Glutamatergic neuron (in vitro differentiated cells): ENCODE measurements around the gene EZR. TPM values are rescaled to one million over a fixed set of nuclear protein-coding genes. Genes with fewer than 3 reads are reported as not detected.

ENCODE experiments used
- DNase-seq: peaks from one replicate; pipeline ENCODE4 v3.0.0; 2022
- H3K27ac Mint-ChIP-seq: one replicate; pipeline ENCODE4 v1.8.0; 2020; ENCODE audit warnings: mild to moderate bottlenecking, mixed read lengths, inconsistent platforms; ENCODE audit not compliant: unreplicated experiment
- H3K27me3 Mint-ChIP-seq: one replicate; pipeline ENCODE4 v1.8.0; 2020; ENCODE audit warnings: mild to moderate bottlenecking, moderate library complexity, mixed read lengths, inconsistent platforms; ENCODE audit not compliant: unreplicated experiment
- H3K36me3 Mint-ChIP-seq: one replicate; pipeline ENCODE4 v1.8.0; 2020; ENCODE audit warnings: mild to moderate bottlenecking, mixed read lengths, inconsistent platforms; ENCODE audit not compliant: unreplicated experiment
- H3K4me1 Mint-ChIP-seq: one replicate; pipeline ENCODE4 v1.8.0; 2020; ENCODE audit warnings: mild to moderate bottlenecking, low read depth, mixed read lengths, inconsistent platforms; ENCODE audit not compliant: unreplicated experiment
- H3K4me3 Mint-ChIP-seq: one replicate; pipeline ENCODE4 v1.8.0; 2020; ENCODE audit warnings: mild to moderate bottlenecking, mixed read lengths, inconsistent platforms; ENCODE audit not compliant: unreplicated experiment
- H3K9me3 Mint-ChIP-seq: one replicate; pipeline ENCODE4 v1.8.0; 2020; ENCODE audit warnings: mild to moderate bottlenecking, moderate library complexity, mixed read lengths, inconsistent platforms; ENCODE audit not compliant: unreplicated experiment
- total RNA-seq: library from RNA; stranded (reverse); fragmentation: NEBNext Ultra II Directional; extraction: Animal tissue kit (Norgen Biotek cat#: 25700); gene quantifications from one replicate; pipeline ENCODE4 v1.2.1, GENCODE V29; 2021; ENCODE audit not compliant: unreplicated experiment
- TF ChIP-seq, protein P1 (sequence below): fragments of 200-600 bp; sonication (generic); IDR thresholded peaks from one replicate; pipeline ENCODE4 v1.5.0; 2021; ENCODE audit not compliant: partially characterized antibody, unreplicated experiment

Gene EZR
- total RNA-seq, 1 donor from 2014 or later = 272 TPM

DNA sequence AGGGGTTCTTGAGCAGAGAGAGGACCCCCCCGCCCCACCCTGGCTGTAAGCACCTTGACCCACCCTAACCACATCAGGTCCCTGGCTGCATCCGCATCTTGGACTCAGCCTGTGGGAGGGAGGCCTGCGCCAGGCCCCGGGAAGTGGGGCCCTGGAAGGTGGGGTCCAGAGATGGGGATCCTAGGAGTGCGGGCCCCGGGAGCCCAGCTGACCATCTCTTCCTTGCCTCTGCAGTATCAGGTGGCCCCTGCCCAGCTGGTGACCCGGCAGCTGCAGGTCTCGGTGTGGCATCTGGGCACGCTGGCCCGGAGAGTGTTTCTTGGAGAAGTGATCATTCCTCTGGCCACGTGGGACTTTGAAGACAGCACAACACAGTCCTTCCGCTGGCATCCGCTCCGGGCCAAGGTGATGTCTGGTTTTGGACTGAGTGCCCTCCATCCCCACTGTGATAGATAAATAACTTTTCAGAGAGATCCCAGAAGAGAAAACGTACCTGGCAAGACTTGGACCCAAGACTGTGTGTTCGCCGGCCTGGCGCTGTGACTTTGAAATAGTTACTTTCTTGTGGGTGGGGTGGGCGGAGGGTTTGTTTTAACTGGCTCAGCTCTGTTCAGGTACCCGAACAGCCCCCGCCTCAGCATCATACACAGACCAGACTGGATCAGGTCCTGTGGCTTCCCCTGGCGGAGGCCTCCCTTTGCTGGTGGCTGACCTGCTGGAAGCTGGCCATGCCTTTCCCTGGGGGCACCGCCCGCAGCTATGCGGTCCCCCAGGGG, 62.0 kb downstream of the EZR start:
- H3K4me3 Mint-ChIP-seq = peak overlapping the region; percentile 75
- H3K4me1 Mint-ChIP-seq = peaks cover 47% of the 10 kb centered on the region
- no peaks in the 10 kb centered on the region for H3K36me3 Mint-ChIP-seq
- H3K27me3 Mint-ChIP-seq = peaks cover 22% of the 10 kb centered on the region
- H3K9me3 Mint-ChIP-seq = peaks cover 34% of the 10 kb centered on the region
- peak overlapping the region; percentile 99 for H3K27ac Mint-ChIP-seq
- TF ChIP-seq, protein P1, sequence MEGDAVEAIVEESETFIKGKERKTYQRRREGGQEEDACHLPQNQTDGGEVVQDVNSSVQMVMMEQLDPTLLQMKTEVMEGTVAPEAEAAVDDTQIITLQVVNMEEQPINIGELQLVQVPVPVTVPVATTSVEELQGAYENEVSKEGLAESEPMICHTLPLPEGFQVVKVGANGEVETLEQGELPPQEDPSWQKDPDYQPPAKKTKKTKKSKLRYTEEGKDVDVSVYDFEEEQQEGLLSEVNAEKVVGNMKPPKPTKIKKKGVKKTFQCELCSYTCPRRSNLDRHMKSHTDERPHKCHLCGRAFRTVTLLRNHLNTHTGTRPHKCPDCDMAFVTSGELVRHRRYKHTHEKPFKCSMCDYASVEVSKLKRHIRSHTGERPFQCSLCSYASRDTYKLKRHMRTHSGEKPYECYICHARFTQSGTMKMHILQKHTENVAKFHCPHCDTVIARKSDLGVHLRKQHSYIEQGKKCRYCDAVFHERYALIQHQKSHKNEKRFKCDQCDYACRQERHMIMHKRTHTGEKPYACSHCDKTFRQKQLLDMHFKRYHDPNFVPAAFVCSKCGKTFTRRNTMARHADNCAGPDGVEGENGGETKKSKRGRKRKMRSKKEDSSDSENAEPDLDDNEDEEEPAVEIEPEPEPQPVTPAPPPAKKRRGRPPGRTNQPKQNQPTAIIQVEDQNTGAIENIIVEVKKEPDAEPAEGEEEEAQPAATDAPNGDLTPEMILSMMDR = no peak
- no peak for DNase-seq

DNA sequence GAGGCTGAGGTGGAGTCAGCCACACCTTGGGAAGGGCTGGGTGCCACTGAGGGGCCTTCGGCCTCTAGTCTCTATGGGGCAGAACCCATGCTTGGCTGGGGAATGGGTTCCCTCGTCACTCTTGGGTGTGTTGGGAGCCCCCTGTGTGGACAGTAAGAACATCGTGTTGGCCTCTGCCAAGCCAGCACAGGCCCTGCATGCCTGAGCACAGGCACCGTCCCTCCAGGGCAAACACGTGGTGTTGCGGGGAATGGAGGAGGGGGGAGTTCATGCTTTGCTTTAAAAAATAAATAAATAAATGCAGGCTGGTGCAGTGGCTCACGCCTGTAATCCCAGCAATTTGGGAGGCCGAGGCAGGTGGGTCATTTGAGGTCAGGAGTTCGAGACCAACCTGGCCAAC, 63.0 kb downstream of the EZR start:
- Mint-ChIP-seq H3K9me3 (peaks cover 37% of the 10 kb centered on the region), H3K27ac (peak overlapping the region; percentile 91), H3K4me3 (peak overlapping the region; percentile 42), H3K4me1 (peaks cover 53% of the 10 kb centered on the region), H3K27me3 (peaks cover 24% of the 10 kb centered on the region), H3K36me3 (no peaks in the 10 kb centered on the region)
- no peak for DNase-seq
- TF ChIP-seq, protein P1 = no peak

DNA sequence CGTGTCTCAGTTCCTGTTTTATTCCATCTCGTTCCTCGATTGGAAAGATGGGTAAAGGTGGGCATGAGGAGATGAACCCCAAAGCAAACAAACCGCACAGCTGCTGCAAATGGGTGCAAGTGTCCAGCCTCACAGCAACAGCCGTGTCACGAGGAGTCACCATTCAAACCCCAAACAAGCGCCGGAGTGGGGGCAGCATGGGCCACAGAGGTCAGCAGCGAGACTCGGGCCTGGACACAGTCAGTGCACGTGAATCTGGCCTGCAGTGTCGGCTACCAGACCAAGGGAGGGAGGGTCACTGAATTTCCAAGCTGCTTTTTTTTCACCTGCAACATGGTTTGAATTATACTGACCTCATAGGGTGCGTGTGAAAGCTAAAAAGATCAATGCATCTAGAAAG, 63.5 kb downstream of the EZR start:
- TF ChIP-seq, protein P1 = no peak
- Mint-ChIP-seq H3K36me3 (no peaks in the 10 kb centered on the region), H3K9me3 (peaks cover 40% of the 10 kb centered on the region), H3K27me3 (peaks cover 27% of the 10 kb centered on the region), H3K4me3 (no peak overlapping the region), H3K27ac (peak overlapping the region; percentile 91), H3K4me1 (peaks cover 54% of the 10 kb centered on the region)
- DNase-seq = no peak

DNA sequence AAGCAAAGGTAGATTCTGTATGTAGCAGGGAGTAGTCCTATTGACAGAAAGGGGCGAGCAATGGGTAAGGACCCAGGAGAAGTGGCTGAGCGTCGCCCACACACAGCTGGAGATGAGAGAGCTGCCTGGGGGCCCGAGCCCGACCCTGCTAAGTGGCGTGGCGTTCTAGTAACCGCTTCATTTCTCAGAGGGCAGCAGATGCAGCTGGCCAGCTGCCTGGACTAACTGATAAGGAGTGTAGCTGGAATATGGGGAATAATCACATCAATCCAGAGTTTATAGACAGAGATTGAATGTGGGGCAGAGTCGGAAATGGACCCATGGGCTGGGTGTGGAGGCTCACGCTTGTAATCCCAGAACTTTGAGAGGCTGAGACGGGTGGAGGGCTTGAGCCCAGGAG, 64.4 kb downstream of the EZR start:
- peaks cover 45% of the 10 kb centered on the region for H3K9me3 Mint-ChIP-seq
- TF ChIP-seq, protein P1 = no peak
- DNase-seq = no peak
- peaks cover 52% of the 10 kb centered on the region for H3K4me1 Mint-ChIP-seq
- peak overlapping the region; percentile 46 for H3K27ac Mint-ChIP-seq
- H3K36me3 Mint-ChIP-seq = no peaks in the 10 kb centered on the region
- no peak overlapping the region for H3K4me3 Mint-ChIP-seq
- peaks cover 29% of the 10 kb centered on the region for H3K27me3 Mint-ChIP-seq

DNA sequence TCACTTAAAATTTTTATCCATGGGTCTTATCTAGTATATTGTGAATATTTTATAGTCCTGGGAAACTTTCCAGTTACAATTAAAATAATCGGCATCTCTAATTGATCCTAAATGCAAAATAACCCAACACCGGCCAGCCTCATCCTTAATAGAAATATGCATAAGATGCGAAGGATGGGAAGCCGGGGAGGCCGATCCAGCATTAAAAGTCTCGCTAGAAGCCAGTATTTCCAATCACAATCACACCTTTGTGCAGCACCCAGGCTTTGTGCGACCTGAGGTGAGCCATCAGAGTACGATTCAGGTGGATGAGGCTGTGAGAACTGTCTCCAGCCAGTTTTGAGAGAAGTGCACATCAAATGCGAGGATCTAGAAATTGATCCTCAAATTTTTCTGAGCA, 65.4 kb downstream of the EZR start:
- Mint-ChIP-seq H3K4me3 (no peak overlapping the region), H3K27me3 (peaks cover 26% of the 10 kb centered on the region), H3K4me1 (peaks cover 50% of the 10 kb centered on the region), H3K27ac (no peak overlapping the region), H3K36me3 (no peaks in the 10 kb centered on the region), H3K9me3 (peaks cover 37% of the 10 kb centered on the region)
- TF ChIP-seq, protein P1 = no peak
- no peak for DNase-seq
